AG10803 (cell line): ENCODE data around the gene KRT8.

Experiments used
- DNase-seq: peaks from one replicate; pipeline ENCODE4 v3.0.0; 2010; ENCODE audit warnings: low read depth
- H3K4me3 ChIP-seq: 2 replicates; pipeline ENCODE4 v1.5.1; 2011; ENCODE audit warnings: mild to moderate bottlenecking, low read length, control low read depth
- CTCF ChIP-seq: conservative IDR thresholded peaks from 2 replicates; pipeline ENCODE4 v1.5.1; 2011; ENCODE audit warnings: mild to moderate bottlenecking, low read length, control low read depth, inconsistent platforms

The KRT8 gene

GRCh38 chr12:52916216-52916615, 11.3 kb upstream of the KRT8 start:
- DNase-seq = no peak
- TF ChIP-seq CTCF = no peak
- no peak overlapping the region for H3K4me3 ChIP-seq

- TF ChIP-seq CTCF = no peak
- no peak for DNase-seq
- no peak overlapping the region for H3K4me3 ChIP-seq
Observed at GRCh38 chr12:52915637-52916036, 10.8 kb upstream of the KRT8 start.

- no peak for DNase-seq
- TF ChIP-seq CTCF = no peak
Observed at GRCh38 chr12:52914576-52915121, 9.8 kb upstream of the KRT8 start.

GRCh38 chr12:52913431-52913821, 8.6 kb upstream of the KRT8 start:
- no peak overlapping the region for H3K4me3 ChIP-seq
- no peak for TF ChIP-seq CTCF
- DNase-seq = no peak

More at GRCh38 chr12:52914576-52915121, 9.8 kb upstream of the KRT8 start:
- no peak overlapping the region for H3K4me3 ChIP-seq

GRCh38 chr12:52912711-52913430, 8.0 kb upstream of the KRT8 start:
- no peak overlapping the region for H3K4me3 ChIP-seq
- no peak for TF ChIP-seq CTCF
- DNase-seq = no peak

GRCh38 chr12:52910248-52910883, 5.5 kb upstream of the KRT8 start:
- no peak for TF ChIP-seq CTCF
- DNase-seq = no peak
- H3K4me3 ChIP-seq = no peak overlapping the region

- no peak for TF ChIP-seq CTCF
- H3K4me3 ChIP-seq = no peak overlapping the region
- DNase-seq = no peak
Observed at GRCh38 chr12:52909796-52910195, 4.9 kb upstream of the KRT8 start.
